22Rv1 (cell line): Measurements from ENCODE around the gene GYG2.

ENCODE experiments used
- H3K27ac ChIP-seq: fragments of 450-650 bp; 2 replicates; pipeline ENCODE4 v1.5.1; 2017
- ZFX ChIP-seq: fragments of 450-650 bp; IDR thresholded peaks from 2 replicates; pipeline ENCODE4 v1.6.1; 2017; ENCODE audit warnings: antibody characterized with exemption, borderline replicate concordance
- TF ChIP-seq, protein P1 (sequence below): fragments of 450-650 bp; IDR thresholded peaks from 2 replicates; pipeline ENCODE4 v1.5.1; 2017; ENCODE audit warnings: mild to moderate bottlenecking

GYG2 gene

GRCh38 chrX:2824886-2825285, 3.8 kb upstream of the GYG2 start:
- H3K27ac ChIP-seq: no peak overlapping the region
- TF ChIP-seq, protein P1, sequence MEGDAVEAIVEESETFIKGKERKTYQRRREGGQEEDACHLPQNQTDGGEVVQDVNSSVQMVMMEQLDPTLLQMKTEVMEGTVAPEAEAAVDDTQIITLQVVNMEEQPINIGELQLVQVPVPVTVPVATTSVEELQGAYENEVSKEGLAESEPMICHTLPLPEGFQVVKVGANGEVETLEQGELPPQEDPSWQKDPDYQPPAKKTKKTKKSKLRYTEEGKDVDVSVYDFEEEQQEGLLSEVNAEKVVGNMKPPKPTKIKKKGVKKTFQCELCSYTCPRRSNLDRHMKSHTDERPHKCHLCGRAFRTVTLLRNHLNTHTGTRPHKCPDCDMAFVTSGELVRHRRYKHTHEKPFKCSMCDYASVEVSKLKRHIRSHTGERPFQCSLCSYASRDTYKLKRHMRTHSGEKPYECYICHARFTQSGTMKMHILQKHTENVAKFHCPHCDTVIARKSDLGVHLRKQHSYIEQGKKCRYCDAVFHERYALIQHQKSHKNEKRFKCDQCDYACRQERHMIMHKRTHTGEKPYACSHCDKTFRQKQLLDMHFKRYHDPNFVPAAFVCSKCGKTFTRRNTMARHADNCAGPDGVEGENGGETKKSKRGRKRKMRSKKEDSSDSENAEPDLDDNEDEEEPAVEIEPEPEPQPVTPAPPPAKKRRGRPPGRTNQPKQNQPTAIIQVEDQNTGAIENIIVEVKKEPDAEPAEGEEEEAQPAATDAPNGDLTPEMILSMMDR: no peak
- TF ChIP-seq ZFX: no peak

DNA sequence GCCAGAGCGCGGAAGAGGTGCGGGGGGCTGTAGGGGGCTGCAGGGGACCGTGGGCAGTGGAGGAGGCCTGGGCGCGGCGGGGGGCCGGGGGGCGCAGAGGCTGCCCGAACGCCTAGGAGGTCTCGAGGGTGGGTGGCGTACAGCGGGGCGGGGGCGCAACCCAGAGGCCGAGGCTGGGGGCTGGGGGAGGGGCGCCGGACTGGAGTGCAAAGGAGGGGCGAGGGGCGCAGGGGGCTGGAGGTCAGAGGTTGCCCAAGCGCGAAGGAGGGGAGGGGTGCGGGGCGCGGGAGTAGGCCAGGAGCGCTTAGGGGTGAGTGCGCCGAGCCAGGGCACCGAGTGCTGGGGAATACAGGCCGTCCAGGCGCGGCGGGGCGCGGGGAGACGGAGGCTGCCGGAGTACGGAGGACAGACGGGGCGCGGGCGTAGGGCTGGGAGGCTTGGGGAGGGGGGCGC, 255 bp downstream of the GYG2 start:
- H3K27ac ChIP-seq: no peak overlapping the region
- TF ChIP-seq, protein P1: no peak
- no peak for TF ChIP-seq ZFX

- TF ChIP-seq, protein P1: no peak
- no peak for TF ChIP-seq ZFX
These were observed 928 bp downstream of the GYG2 start for GRCh38 chrX:2829469-2830246.

DNA sequence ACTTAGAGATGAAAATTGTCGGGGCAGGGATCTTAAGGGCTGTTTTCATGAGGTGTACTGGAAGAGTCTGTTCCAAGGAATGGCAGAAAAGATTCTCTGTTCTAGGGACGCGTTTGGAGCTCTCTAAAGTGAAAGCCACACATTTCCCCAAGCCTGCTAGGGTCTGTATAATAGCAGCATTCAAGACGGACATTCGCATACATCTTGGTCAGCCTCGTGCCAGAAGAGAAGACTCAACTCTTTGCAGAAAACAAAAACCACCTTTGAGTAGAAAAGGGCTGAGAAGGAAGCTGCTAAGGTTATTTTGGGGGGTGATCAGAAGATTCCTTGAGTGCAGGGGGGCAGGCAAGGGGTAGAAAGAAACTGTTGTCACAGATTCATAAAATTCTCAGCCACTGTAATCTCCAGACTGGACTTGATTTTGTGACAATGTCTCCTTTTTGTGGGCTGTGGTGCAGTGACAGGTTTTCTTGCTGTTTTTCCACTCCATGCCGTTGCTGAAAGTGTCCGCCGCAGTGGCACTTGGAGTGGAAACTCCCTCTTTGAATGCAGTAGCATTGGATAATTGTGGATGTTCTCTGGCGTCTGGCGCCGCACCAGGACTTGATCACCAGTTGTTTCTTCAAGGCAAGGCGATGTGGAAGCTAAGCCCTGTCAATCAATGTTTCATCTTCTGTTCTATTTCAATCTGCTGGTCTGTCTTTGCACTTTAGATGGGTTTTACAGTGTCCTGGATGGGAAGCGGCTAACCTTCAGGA, 2.9 kb downstream of the GYG2 start:
- TF ChIP-seq, protein P1: no peak
- no peak overlapping the region for H3K27ac ChIP-seq

More at GRCh38 chrX:2829469-2830246, 928 bp downstream of the GYG2 start:
- no peak overlapping the region for H3K27ac ChIP-seq

GRCh38 chrX:2837961-2838360, 9.2 kb downstream of the GYG2 start:
- TF ChIP-seq ZFX: no peak
- TF ChIP-seq, protein P1: no peak
- H3K27ac ChIP-seq: no peak overlapping the region

- H3K27ac ChIP-seq: no peak overlapping the region
- TF ChIP-seq, protein P1: no peak
- TF ChIP-seq ZFX: no peak
These were observed 12.2 kb downstream of the GYG2 start for GRCh38 chrX:2840961-2841360.

GRCh38 chrX:2841537-2841936, 12.8 kb downstream of the GYG2 start:
- TF ChIP-seq ZFX: no peak
- TF ChIP-seq, protein P1: no peak
- H3K27ac ChIP-seq: no peak overlapping the region
